Measurements from ENCODE around the gene HOXB3. TPM values are rescaled to one million over a fixed set of nuclear protein-coding genes. Genes with fewer than 3 reads are reported as not detected.

HOXB3 gene
- total and polyA plus RNA-seq, 7 donors = 6.2 to 64.3 (median 25.3) TPM

DNA sequence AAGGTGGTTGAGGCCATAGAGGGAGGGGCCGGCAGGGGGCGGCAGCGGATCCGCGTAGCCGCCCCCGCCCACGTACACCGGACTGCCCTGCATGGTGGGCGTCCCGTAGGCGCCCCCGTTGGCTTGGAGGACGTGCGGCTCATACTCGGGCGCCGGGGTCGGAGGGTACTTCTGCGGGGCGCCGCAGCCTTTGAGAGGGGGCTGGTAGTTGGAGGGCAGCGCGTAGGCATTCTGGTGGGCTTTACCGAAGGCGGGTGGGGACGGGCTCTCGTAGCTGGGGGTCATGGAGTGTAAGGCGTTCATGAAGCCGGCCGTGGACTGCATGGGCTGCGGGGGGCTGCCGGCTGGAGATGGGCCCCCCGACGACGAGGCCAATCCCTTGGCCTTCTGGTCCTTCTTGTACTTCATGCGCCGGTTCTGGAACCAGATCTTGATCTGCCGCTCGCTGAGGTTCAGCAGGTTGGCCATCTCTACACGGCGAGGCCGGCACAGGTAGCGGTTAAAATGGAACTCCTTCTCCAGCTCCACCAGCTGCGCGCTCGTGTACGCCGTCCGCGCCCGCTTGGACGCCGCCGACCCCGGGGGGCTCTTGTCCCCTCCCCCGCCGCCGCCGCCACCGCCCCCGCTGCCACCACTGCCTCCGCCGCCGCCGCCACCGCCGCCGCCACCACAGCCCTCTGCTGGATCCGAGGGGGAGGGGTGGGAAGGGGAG, 39.4 kb downstream of the HOXB3 start:
- peak in 1 of 4 donors; percentile 10 for TF ChIP-seq POLR2AphosphoS5 (IDR thresholded peaks at IDR 0.05)
- TF ChIP-seq EP300 (IDR thresholded peaks at IDR 0.05) = no peak
- TF ChIP-seq, protein P1, sequence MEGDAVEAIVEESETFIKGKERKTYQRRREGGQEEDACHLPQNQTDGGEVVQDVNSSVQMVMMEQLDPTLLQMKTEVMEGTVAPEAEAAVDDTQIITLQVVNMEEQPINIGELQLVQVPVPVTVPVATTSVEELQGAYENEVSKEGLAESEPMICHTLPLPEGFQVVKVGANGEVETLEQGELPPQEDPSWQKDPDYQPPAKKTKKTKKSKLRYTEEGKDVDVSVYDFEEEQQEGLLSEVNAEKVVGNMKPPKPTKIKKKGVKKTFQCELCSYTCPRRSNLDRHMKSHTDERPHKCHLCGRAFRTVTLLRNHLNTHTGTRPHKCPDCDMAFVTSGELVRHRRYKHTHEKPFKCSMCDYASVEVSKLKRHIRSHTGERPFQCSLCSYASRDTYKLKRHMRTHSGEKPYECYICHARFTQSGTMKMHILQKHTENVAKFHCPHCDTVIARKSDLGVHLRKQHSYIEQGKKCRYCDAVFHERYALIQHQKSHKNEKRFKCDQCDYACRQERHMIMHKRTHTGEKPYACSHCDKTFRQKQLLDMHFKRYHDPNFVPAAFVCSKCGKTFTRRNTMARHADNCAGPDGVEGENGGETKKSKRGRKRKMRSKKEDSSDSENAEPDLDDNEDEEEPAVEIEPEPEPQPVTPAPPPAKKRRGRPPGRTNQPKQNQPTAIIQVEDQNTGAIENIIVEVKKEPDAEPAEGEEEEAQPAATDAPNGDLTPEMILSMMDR (IDR thresholded peaks at IDR 0.05) = peak in 2 of 4 experiments; percentile 27 to 35
- WGBS, 2 donors = 85 to 91% methylated on average over 70 of the region's 70 CpGs
- Histone ChIP-seq H3K4me1 (peaks cover 0 to 96% (median 86%) of the 10 kb centered on the region in 4 donors), H3K27ac (peak overlapping the region; percentile 94 to 99 (median 96)), H3K4me3 (peak overlapping the region; percentile 10 to 49 (median 36)), H3K9me3 (no peaks in the 10 kb centered on the region), H3K27me3 (no peaks in the 10 kb centered on the region), H3K36me3 (peaks cover 0 to 10% (median 3%) of the 10 kb centered on the region in 4 donors)
- intact Hi-C loops (cut with DNase I) = no loop called here
- DNase-seq = peak; percentile 71

DNA sequence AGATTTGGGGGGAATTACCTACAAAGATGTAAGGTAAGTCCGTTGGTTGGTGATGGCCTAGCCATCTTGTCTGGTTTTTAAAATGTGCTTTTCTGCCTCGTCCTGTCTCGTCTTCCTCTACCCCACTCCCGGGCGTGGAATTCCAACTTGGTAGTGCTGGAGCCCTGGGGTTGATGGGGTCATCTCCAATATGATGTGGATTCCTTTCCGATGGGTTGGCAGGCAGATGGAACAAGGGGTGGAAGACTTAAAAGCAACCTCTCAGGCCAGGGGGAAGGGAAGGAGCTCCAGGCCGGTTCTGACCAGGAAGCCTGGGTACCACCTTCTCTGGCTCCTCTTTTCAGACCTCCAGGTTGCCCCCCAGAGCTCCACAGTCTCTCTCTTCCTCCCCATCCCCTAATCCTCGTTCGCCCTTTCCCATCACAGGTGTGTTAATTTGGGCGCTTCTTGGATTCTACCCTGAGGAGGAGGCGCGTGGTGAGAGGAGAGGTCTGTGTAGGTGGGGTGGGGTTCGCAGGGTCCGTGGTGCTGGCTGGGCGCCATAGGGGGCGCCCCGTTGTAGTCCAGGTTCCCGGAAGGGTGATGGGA, 40.0 kb downstream of the HOXB3 start:
- WGBS, 2 donors = 85 to 88% methylated on average over 18 of the region's 18 CpGs
- peak; percentile 56 for DNase-seq
- TF ChIP-seq, protein P1 (IDR thresholded peaks at IDR 0.05) = no peak
- no peak for TF ChIP-seq EP300 (IDR thresholded peaks at IDR 0.05)
- TF ChIP-seq POLR2AphosphoS5 (IDR thresholded peaks at IDR 0.05) = no peak
- no peak for TF ChIP-seq POLR2A (IDR thresholded peaks at IDR 0.05)
- Histone ChIP-seq H3K27me3 (no peaks in the 10 kb centered on the region), H3K36me3 (peaks cover 0 to 10% (median 3%) of the 10 kb centered on the region in 4 donors), H3K4me3 (peak overlapping the region in 2 of 4 donors; percentile 35 to 37), H3K4me1 (peaks cover 0 to 98% (median 92%) of the 10 kb centered on the region in 4 donors), H3K27ac (peak overlapping the region; percentile 94 to 99 (median 96)), H3K9me3 (no peaks in the 10 kb centered on the region)
- intact Hi-C loops (cut with DNase I) = no loop called here

DNA sequence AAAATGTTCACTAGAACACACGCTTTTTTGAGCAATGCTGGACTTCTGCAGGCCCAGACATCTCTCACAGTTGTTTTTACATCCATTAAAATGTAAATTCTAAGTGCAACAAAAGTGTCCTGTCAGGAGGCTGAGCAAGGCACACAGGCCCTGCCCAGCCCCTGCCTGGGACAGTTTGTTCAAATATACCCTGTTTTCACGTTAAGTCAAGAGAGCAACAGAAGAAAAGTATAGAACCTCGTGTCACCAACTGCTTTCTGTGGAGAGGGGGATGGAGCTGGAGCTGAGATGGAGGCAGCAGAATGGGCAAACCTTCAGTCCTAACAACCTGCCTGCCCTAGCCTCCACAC, 40.8 kb downstream of the HOXB3 start:
- whole genome bisulfite sequencing, 2 donors = 73 to 75% methylated on average over 3 of the region's 3 CpGs
- no peak for DNase-seq
- TF ChIP-seq EP300 (IDR thresholded peaks at IDR 0.05) = no peak
- intact Hi-C loops (cut with DNase I) = no loop called here
- Histone ChIP-seq H3K36me3 (peaks cover 0 to 10% (median 3%) of the 10 kb centered on the region in 4 donors), H3K9me3 (no peaks in the 10 kb centered on the region), H3K27me3 (no peaks in the 10 kb centered on the region), H3K4me1 (peaks cover 0 to 97% (median 93%) of the 10 kb centered on the region in 4 donors), H3K4me3 (no peak overlapping the region), H3K27ac (peak overlapping the region; percentile 94 to 99 (median 96))

DNA sequence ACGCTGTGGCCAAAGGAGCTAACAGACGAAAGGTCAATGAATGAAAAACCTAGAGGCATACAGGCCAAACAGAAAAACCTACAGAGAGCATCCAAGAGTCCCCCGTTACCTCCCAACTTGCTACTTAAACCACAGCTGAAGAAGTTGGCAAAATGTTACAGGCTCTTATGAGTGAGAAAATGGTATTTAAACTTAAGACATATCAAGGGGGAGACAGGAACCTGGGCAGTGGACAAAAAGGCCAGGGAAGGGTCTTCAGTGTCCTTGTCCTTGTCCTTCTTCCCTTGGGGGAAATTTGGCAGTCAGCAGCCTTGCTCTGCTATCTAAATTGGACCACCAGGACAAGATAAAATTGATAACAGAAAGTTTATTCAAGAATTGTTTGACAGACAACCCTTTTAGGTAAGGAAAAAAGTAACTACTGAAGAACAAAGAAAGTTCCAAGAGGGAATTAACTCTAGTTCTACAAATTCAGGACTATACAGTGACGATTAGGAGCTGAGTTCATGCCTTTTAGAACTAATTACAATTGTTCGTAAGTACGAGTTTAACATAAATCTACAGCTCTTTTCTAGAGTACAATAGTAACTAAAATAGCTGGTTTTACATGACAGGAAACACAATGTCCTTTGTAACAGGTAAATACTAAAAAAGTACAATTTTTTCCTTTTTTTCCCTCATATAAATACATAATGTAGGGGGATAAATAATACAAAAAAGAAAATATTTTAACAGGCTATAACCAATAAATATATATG, 41.3 kb downstream of the HOXB3 start:
- Histone ChIP-seq H3K27me3 (no peaks in the 10 kb centered on the region), H3K4me1 (peaks cover 0 to 91% (median 88%) of the 10 kb centered on the region in 4 donors), H3K4me3 (peak overlapping the region in 2 of 4 donors; percentile 28 to 32), H3K9me3 (no peaks in the 10 kb centered on the region), H3K27ac (peak overlapping the region; percentile 94 to 99 (median 96)), H3K36me3 (peaks cover 0 to 10% (median 3%) of the 10 kb centered on the region in 4 donors)
- no peak for DNase-seq
- intact Hi-C loops (cut with DNase I) = no loop called here
- WGBS, 2 donors = 59 to 80% methylated on average over 6 of the region's 6 CpGs
- TF ChIP-seq EP300 (IDR thresholded peaks at IDR 0.05) = no peak
- TF ChIP-seq POLR2AphosphoS5 (IDR thresholded peaks at IDR 0.05) = no peak
- TF ChIP-seq POLR2A (IDR thresholded peaks at IDR 0.05) = no peak
- TF ChIP-seq, protein P1 (IDR thresholded peaks at IDR 0.05) = no peak

Measured in sigmoid colon (tissue), 7 donors.